Measurements from ENCODE around the gene UBB.

DNA sequence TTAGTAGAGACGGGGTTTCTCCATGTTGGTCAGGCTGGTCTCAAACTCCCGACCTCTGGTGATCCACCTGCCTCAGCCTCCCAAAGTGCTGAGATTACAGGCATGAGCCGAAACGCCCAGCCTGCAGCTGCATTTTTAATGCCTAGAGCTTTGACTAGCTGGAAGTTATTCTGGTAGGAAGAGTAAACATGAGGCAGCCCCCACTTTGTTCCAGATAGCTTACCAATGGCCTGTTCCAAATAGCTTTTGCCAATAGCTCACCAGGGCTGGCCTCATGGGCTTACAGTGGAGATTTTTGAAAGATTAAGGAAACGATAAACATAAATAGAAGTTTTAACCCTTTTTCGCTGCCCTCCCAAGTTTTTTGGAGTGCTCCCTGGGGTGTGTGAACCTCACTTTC lies 44.3 kb downstream of the UBB start:
- TF ChIP-seq, protein P1, sequence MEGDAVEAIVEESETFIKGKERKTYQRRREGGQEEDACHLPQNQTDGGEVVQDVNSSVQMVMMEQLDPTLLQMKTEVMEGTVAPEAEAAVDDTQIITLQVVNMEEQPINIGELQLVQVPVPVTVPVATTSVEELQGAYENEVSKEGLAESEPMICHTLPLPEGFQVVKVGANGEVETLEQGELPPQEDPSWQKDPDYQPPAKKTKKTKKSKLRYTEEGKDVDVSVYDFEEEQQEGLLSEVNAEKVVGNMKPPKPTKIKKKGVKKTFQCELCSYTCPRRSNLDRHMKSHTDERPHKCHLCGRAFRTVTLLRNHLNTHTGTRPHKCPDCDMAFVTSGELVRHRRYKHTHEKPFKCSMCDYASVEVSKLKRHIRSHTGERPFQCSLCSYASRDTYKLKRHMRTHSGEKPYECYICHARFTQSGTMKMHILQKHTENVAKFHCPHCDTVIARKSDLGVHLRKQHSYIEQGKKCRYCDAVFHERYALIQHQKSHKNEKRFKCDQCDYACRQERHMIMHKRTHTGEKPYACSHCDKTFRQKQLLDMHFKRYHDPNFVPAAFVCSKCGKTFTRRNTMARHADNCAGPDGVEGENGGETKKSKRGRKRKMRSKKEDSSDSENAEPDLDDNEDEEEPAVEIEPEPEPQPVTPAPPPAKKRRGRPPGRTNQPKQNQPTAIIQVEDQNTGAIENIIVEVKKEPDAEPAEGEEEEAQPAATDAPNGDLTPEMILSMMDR (IDR thresholded peaks at IDR 0.05): no peak
- no peak for TF ChIP-seq POLR2A (IDR thresholded peaks at IDR 0.05)

Measured in adrenal gland (tissue), 5 donors.